Fibroblast of the conjunctiva (primary cell): ENCODE data around the gene PTCH2.
"Not testable (repeated sequence)": the region's sequence is repeated elsewhere in the genome, so short reads cannot be mapped to it uniquely, and the experiment has no call there.

Experiments
- DNase-seq: peaks from one replicate; pipeline ENCODE4 v3.0.0-alpha.2; 2010; ENCODE audit warnings: low read depth

Gene PTCH2

GRCh38 chr1:44802306-44803061 lies 40.6 kb downstream of the PTCH2 start:
- no peak for DNase-seq

DNA sequence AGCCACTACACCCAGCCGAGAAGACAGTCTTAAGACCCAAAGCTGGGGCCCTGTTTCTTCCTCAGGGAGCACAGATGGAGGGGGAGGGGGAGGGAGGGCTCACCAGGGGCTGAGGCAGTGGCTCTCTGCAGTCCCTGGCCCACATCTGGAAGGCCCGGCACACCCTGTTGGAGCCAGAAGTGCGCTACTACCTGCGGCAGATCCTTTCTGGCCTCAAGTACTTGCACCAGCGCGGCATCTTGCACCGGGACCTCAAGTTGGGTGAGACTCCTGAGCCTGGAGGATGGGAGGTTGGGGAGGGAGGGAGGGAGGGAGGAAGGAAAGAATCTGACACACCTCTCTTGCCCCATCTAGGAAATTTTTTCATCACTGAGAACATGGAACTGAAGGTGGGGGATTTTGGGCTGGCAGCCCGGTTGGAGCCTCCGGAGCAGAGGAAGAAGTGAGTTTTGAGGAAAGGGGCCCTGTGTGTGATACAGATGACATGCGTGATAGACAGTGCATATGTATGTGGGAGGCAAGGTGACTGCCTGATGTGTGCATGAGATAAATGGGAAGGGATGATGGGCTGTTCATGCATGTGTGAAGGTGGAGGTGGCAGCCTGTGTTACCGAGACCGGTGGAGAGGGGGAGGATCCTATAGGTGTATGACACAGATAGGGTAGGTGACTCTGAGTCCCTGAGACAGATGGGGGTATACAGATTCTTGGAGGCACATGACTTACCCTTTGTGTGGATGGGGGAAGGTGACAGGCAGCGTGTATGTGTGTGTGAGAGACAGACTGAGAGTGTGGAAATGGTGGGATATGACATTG lies 41.4 kb downstream of the PTCH2 start:
- DNase-seq = no peak

DNA sequence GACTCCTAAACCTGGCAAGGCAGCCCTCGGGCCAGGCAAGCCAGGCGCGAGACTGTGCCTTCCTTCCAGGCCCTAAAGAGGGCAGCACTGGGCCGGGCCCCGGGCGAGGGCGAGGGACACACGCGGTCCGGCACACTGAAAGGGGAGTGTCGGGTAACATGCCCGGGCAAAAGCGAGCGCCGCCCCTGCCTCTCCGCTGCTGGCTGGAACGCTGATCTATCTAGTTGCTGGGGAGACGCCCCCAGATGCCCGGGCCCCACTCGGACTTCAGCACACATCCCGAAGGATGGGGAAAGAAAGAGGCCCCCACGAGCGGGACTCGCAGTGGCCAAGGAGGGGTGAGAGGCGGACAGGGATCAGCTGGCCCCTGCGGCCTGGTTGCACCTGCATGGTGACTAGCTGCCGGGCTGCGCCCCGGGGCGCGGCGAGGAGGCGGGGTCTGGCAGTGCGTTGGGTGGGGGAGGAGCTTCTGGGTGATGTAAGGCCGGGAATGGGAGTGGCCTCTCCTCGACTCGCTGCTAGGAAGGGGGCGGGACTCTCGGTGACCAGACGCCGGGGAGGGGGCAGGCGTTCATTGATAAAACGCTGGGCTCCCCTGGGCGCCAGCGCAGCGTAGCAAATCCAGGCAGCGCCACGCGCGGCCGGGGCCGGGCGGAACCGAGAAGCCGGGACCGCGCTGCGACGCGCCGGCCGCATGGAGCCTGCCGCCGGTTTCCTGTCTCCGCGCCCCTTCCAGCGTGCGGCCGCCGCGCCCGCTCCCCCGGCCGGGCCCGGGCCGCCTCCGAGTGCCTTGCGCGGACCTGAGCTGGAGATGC lies 43.1 kb downstream of the PTCH2 start, which contains the start of gene PLK3:
PLK3 (plus strand) TSS at position 608 of the 815 bp plus-strand sequence; CDS start at position 695, 87 bp downstream.
- DNase-seq = peak; percentile 97

GRCh38 chr1:44798481-44799365 lies 44.3 kb downstream of the PTCH2 start:
- no peak for DNase-seq

DNA sequence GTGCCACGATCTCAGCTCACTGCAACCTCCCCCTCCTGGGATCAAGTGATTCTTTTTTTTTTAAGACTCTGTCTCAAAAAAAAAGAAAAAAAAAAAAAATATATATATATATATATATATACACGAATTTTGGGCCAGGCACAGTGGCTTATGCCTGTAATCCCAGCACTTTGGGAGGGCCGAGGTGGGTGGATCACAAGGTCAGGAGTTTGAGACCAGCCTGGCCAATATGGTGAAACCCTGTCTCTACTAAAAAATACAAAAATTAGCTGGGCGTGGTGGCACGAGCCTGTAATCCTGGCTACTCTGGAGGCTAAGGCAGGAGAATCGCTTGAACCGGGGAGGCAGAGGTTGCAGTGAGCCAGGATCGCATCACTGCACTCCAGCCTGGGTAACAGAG lies 45.2 kb downstream of the PTCH2 start:
- not testable (repeated sequence) for DNase-seq

DNA sequence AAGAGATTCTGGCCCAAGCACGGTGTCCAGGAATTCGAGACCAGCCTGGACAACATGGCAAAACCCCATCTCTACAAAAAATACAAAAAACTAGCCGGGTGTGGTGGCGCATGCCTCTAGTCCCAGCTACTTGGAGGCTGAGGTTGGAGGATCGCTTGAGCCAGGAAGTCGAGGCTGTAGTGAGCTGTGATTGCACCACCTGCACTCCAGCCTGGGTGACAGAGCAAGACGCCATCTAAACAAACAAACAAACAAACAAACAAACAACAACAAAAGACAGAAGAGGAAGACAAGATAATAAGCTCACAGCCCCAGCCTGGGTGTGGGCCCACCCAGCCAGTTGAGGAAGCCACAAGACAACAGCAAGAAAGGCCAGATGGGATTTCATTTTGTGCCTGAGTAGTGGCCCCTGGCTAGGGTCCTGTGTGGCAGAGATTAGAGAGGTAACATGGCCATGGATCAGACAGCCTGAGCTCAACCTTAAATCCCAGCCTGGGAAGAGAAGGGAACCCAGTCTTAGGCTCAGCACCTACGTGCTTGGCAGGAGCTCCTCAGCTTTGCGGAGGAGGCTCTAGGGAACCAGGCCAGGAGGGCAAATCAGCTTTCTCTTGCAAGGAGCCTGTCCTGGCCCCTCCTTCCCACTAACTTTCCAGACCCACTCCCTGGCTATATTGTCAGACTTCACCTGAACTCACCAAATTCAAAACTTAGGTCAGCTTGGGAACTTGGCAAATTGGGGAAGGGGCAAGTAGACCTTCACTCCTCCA lies 50.1 kb downstream of the PTCH2 start:
- DNase-seq = no peak

- DNase-seq = no peak
Measured at GRCh38 chr1:44790968-44791801, 51.9 kb downstream of the PTCH2 start.

DNA sequence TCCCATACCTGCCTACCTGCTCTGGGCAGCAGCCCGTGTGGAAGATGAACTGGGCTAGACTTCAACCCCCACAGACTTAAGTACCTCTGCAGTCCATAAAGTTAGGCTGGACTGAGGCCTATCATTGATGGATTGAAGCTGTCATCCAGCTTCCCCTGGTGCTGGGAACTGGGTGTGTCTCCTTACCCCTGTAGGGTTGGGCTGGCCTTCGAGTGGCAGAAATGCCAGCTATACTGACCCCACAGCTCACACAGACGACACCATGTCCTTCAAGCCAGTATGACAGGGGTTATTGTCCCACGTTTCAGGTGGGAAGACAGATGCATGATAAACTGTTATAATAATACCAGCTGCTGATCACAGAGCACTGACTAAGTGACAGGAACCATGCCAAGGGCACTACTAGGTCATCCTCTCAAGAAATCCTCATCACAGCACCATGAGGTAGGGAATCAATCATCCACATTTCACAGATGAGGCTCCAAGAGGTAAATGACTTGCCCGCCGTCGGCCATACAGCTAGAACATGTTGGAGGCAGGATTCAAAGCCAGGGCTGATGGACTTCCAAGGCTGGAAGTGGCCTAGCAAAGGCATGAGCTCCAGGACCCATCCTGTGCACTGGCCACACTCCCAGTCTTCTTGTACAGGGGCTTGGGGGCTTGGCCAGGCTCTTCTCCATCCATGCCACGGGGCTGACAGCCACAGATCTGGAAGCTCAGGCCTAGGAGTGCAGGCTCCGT lies 54.8 kb downstream of the PTCH2 start, which contains the start of gene BEST4:
BEST4 (minus strand) TSS at position 51 of the 741 bp plus-strand sequence. CDS start 465 bp downstream, outside the sequence.
- DNase-seq = no peak

GRCh38 chr1:44787506-44787905 lies 55.5 kb downstream of the PTCH2 start:
- no peak for DNase-seq

DNA sequence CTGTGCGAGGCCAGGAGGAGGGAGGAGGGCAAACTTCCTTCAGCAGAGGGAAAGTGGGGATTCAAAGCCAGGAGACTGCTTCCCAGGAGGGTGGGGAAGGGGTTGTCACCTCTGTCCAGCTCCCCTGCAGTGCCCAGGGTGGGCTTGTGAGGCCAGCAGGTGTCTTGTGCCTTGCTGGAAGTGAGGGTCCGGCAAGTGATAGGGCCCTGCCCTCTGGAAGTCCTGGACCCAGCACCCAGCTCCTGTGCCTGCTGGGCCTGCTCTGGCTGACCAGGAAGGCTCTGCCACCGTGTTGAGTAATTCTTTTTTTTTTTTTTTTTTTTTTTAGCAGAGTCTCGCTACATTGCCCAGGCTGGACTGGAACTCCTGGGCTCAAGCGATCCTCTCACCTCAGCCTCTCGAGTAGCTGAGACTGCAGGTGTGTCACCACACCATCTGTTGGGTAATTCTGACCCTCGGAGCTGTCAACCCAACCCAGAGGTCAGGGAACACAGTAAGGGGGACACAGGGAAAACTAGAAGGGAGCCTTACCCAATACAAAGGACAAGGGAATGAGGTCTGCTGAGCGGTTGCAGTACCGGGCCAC lies 56.1 kb downstream of the PTCH2 start:
- no peak for DNase-seq

GRCh38 chr1:44786138-44786840 lies 56.8 kb downstream of the PTCH2 start:
- DNase-seq = no peak

GRCh38 chr1:44785501-44786137 lies 57.4 kb downstream of the PTCH2 start:
- no peak for DNase-seq

DNA sequence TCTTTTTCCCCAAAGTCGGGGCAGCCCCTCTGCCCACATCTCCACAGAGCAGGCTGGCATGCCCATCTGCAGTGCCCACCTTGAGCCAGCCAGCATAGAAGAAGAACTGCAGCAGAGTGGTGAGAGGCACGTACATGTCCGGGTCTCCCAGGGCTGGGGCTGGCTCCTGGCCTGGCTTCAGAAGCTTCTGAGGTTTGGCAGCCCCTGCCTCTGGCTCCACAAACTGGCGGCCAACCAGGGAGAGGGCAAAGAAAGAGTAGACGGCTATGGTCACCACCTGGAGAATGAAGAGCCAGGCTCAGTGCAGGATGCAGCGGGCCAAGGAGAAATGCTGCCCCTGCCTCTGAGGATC lies 58.0 kb downstream of the PTCH2 start:
- no peak for DNase-seq

DNA sequence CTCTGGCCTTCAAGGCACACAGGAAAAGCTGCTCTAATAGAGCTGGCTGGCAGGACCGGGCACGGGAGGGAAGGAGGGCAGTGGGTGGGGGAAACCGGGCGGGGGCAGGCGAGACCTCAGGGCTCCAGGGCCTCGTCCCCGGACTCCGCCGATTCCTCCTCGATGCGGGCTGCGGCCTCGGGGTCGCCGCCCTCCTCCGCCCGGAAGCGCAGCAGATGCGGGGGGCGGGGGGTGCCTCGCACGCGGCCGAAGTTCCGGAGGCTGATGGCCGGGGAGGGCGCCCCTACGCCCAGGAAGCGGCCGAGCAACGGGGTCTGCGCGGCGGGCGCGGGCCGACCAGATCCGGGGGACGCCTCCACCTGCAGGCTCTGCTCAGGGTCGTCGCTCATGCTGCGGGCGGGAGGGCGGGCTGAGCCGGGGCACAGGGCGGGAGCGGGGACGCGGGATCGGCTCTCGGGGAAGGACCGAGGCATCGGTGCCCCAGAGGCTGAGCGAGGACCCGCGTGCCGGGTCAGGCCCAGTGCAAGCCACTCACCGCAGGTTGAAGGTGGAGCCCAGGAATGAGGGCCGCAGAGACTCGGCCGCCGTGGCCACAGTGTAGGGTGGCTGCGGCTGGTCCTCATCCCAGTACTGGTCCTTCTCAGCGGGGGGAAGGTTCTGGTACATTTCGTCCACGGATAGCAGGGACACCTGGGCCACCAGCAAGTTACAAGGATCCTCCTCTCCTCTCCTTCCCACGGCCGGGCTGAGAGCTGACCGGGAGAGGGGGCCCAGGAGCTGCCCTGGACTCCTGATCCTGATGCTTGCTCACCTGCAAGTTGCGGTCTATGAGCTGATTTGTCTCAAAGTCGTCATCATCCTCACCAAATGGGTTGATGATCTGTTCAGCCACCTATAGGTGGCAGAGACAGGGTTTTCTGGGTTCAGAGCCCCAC lies 58.7 kb downstream of the PTCH2 start:
- DNase-seq = no peak

GRCh38 chr1:44783697-44784093 lies 59.4 kb downstream of the PTCH2 start:
- no peak for DNase-seq

DNA sequence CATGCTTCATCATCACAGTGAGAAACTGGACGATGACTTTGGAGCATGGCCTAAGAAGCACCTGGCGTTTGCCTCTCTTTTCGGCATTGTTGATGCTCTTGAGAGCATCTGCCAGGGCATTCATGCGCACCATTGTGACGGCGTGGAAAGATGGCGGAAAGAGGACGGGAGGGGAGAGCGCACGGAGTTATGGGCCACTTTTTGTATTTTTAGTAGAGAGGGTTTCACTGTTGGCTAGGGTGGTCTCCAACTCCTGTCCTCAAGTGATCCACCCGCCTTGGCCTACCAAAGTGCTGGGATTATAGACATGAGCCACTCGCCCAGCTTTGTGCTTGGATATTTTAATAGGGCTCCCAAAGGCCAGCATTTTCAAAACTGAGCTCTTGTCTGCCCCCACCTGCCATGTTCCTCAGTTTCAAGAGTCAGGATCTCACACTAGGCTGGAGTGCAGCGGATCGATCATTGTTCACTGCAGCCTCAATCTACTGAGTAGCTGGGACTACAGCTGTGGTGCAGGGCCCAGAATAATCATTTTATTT lies 62.4 kb downstream of the PTCH2 start:
- DNase-seq = no peak
